Measurements from ENCODE around the gene ETV6.

ETV6 gene

GRCh38 chr12:11777451-11777850, 128.0 kb downstream of the ETV6 start:
- no peak for DNase-seq (ENCODE audit: low spot score)

GRCh38 chr12:11777962-11778361, 128.5 kb downstream of the ETV6 start:
- DNase-seq (ENCODE audit: low spot score), result no peak

GRCh38 chr12:11778713-11779685, 129.5 kb downstream of the ETV6 start:
- no peak for DNase-seq (ENCODE audit: low spot score)

DNA sequence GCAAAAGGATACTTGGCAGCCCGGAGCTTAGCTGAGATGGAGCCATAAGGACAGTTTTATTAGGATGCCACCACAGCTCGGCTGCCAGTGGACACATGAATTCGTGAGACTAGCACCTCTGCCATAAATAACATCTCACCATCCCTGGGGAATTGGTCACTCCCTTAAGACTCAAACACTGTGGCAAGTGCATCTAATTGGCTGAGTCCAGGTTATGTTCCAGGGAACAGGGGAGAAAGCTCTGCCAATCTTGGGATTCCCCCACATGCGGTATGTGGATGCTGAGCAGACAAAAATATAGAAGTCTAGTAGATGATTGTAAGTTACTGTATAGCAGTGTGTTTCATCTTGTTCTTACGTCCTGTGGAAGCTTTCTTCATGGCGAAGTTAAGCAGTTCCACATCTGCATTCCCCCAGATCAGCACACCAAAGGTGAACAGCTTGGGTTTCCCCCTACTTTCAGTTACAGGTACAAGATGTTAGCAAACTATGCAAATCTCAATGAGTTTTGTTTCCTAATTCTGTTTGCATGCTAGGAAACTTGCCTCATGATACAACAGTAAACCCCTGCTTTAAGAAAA, 131.1 kb downstream of the ETV6 start:
- no peak for DNase-seq (ENCODE audit: low spot score)

DNA sequence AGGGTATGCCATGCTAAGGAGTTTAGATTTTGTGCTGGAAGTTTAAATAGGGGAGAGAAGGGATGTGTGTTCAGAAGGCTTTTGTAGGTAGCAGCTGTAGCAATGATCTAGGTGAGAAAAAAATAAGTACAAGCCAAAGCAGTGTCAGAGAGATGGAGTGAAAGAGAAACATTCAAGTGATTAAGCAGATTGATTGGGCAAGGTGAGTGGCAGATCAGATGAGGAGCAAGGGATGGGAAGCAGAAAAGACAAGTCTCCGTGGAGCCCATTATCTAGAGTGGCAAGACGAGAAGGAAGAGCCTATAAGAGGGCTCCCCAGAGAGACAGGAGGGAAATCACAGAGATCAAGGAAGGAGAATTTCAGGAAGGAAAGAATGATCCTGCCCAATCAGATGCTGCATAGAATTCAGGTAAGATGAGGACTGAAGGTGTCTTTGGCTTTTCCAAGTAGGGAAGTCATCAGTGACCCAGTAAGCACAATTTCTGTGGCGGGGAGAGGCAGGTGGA, 133.5 kb downstream of the ETV6 start:
- no peak for DNase-seq (ENCODE audit: low spot score)

GRCh38 chr12:11785712-11786111, 136.2 kb downstream of the ETV6 start:
- no peak for DNase-seq (ENCODE audit: low spot score)

- no peak for DNase-seq (ENCODE audit: low spot score)
Measured at GRCh38 chr12:11786638-11787365, 137.3 kb downstream of the ETV6 start.

DNA sequence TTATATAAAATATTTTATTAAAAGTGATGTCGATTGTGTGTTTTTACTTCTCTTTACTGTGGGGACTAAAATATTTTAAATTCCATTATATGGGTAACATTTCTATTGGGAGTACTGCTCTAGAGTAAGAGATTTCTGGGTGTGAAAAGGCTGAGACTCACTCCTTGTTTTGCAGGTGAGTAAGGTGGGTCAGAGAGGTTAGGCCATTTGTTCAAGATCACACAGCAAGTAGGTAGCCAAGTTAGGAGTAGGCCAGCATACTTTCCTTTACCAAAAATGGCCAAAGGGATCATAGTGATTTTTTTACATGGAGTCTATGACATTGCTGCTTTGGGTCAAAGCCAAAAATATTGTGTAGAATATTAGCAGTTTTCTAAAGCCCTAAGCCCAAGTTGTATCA, 138.0 kb downstream of the ETV6 start:
- DNase-seq (ENCODE audit: low spot score), result no peak

DNA sequence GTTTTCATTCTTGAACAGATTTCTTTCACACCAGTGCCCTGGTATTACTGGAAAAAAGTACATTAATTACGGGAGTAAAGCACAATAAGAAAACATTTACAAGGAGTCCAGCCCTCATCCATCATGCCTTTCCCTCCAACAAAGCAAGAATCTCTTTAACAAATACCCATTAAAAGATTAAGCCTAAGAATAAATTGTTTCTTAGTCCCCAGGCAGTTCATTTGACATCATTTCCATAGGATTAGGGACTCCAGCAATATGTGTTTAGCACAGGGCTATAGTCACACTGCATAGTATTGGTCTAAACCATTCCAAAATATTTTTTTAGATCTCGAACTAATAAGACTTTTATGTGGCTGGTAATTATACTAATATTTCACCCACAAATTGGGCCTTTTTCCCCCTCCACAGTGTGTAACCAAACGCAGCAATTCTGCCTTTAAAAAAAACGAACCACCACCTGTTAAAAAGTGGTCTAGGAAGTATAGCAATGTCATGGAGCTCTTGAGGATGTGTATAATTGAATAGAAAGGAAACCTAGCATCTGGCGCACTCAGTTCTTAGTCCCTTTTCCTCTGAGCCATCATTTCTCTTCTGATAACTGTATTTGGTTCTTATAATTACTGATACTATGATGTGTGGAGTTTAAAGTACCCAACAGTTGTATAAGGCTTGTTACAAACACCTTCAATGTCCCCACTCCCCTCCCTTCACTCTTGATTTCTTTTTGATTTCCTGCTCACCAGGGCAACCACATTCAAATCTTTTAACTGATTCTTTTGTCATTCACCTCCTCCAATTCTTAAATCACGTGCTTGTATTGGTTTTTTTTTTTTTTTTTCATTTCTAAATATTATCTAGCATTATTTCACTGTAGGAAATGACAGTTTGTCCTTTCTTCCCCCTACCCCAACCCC, 138.7 kb downstream of the ETV6 start:
- DNase-seq (ENCODE audit: low spot score), result no peak

GRCh38 chr12:11793921-11794710, 144.6 kb downstream of the ETV6 start:
- peak; percentile 69 for DNase-seq (ENCODE audit: low spot score)

- peak; percentile 78 for DNase-seq (ENCODE audit: low spot score)
Measured at GRCh38 chr12:11794751-11795150, 145.3 kb downstream of the ETV6 start.

DNA sequence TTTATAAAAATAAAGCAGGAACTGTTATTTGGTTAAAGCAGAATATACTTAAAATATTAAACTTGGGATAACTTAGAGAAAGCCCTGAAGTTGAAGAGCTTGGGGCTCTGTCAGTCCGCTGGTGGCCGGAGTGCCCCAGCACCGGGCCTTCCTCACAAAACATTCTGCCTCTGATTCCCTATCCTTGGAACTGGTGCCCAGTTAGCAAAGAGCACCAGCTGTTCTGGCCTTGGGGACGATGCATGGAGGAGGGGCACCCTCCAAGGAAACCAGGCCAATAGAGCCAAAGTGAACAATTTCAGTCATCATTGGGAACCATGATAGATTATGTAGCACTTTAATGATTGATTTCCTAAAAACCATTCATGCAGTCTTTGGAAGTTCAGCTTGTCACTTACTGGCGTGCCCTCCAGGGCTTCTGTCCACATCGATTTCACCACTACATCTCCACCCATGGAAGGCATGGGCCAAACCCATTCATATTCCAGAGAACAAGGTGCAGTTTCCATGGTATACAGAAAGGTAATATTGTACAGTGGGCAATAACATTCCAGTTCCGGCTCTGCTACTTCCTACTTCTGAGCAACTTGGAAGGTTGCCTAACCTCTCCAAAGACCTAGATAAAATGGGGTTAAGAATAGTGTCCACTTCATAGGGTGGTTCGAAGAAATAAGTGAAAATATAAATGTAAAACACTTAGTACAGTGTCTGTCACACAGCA, 145.9 kb downstream of the ETV6 start:
- peak; percentile 55 for DNase-seq (ENCODE audit: low spot score)

DNA sequence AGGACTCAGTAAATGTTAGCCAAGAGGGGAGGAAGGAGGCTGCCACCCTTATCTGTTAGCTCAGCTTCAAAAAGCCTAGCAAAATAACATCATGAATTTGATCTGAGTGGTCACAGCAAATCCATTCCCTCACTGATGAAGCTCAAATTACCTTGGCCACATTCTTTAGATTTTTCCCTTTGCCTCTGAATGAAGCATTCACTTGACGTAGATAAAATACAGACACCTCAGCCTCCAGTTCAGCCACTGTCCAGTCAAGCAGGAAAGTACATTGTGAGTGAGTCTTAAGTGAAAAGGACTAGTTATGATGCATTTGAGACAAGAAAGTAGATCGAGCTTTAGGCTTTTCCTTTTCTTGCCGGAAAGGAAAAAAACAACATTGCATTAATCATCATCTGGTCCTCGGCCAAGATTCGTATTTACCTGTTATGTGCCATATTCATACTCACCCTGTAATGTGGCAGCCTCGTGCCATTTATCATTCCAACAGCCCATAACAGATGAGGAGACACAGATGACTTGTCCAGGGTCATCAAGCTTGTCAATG, 146.5 kb downstream of the ETV6 start:
- peak; percentile 76 for DNase-seq (ENCODE audit: low spot score)

- DNase-seq (ENCODE audit: low spot score), result peak; percentile 70
Measured at GRCh38 chr12:11797317-11797913, 147.9 kb downstream of the ETV6 start.

GRCh38 chr12:11798006-11798708, 148.7 kb downstream of the ETV6 start:
- no peak for DNase-seq (ENCODE audit: low spot score)

- DNase-seq (ENCODE audit: low spot score), result peak; percentile 81
Measured at GRCh38 chr12:11798856-11799501, 149.5 kb downstream of the ETV6 start.

GRCh38 chr12:11799502-11799873, 150.0 kb downstream of the ETV6 start:
- no peak for DNase-seq (ENCODE audit: low spot score)

GRCh38 chr12:11801643-11802042, 152.2 kb downstream of the ETV6 start:
- DNase-seq (ENCODE audit: low spot score), result no peak

Measured in SW480 (cell line).